EH (cell line): ENCODE data around the gene TRIM21.
A peak's percentile ranks its signal among the peaks of the same experiment; 100 is the strongest.
"Not testable (repeated sequence)": the region's sequence is repeated elsewhere in the genome, so short reads cannot be mapped to it uniquely, and the experiment has no call there.

Experiments
- DNase-seq: peaks from one replicate; pipeline ENCODE4 v3.0.0-alpha.2; 2015; ENCODE audit warnings: low read depth

Gene TRIM21

DNA sequence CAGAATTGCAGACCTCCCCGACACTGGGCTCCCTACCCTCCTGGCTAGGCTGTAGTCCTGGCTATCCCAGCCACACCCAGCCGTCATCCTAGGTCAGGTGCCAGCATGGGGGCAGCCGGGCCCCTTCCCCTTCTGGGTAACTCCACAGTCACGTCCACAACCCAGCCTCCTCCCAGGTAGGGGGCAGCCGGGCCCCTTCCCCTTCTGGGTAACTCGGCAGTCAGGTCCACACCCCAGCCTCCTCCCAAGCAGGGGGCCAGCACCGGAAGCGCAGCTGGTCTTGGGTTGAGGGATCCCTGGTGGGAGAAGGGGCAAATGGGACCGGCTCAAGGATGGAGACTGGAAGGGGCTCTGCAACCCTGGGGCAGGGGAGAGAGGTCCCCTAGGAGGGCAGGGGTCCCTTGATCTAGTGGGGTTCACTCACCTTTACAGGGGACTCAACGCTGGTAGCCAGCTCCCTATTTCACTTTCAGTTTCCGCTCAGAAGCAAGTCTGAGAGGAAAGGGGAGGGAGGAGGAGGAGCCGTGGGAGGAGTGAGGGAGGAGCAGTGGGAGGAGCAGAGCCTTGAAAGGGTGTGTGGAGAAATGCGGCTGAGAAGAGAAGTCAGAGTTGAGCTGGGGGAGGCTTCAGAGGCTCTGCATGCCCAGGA, at the start of gene TRIM21:
TSS of gene TRIM21 (minus strand) at position 494 of the 649 bp plus-strand sequence. CDS start 3,293 bp downstream, outside the sequence.
- DNase-seq, result peak; percentile 89

GRCh38 chr11:4441515-4441914, 48.0 kb upstream of the TRIM21 start:
- DNase-seq, result no peak

GRCh38 chr11:4436411-4436810, 42.9 kb upstream of the TRIM21 start:
- no peak for DNase-seq

DNA sequence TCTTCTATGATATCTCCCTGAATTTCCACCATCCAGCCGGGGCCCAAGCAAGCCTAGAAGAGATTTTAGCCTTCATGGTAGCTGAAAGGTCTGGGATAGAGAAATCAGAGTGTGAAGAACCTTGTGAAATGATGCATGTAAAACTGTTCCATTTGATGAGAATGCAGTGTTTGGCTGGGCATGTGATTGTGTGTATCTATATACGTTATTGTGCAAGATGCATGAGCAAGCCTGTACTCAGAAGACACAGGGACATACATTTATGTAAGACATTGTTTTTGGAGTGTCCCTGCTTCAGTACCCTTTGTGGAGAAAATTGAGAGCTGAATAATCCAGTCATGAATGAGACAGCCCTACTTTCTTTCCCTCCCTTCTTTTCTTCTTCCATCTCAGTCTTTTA, 40.4 kb upstream of the TRIM21 start:
- no peak for DNase-seq

- no peak for DNase-seq
Measured at GRCh38 chr11:4430051-4430450, 36.5 kb upstream of the TRIM21 start.

- DNase-seq, result no peak
Measured at GRCh38 chr11:4418403-4418802, 24.9 kb upstream of the TRIM21 start.

DNA sequence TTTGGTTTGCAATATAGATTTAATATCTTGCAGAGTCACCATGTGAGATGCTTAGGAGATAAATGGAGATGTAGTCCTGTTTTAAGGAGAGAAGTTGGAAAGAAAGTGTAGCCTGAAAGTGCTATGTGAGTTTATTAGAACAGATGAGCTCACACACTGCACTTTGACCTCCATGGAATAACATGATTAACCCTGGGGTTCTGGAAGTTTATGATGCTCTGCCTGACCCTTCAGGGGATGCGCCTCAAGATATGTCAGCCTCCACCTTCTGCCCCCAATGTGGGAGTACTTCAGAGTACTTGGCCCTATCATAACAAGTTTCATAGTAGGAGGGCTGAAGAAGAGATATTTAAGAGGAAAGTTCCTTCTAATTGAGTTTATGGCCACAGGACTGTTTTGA, 23.3 kb upstream of the TRIM21 start:
- no peak for DNase-seq

- DNase-seq, result no peak
Measured at GRCh38 chr11:4416306-4416705, 22.8 kb upstream of the TRIM21 start.

DNA sequence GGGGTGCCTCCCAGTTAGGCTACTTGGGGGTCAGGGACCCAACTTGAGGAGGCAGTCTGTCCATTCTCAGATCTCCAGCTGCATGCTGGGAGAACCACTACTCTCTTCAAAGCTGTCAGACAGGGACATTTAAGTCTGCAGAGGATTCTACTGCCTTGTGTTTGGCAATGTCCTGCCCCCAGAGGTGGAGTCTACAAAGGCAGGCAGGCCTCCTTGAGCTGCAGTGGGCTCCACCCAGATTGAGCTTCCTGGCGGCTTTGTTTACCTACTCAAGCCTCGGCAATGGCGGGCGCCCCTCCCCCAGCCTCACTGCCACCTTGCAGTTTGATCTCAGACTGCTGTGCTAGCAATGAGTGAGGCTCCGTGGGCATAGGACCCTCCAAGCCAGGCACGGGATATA, 12.7 kb upstream of the TRIM21 start:
- DNase-seq, result not testable (repeated sequence)

DNA sequence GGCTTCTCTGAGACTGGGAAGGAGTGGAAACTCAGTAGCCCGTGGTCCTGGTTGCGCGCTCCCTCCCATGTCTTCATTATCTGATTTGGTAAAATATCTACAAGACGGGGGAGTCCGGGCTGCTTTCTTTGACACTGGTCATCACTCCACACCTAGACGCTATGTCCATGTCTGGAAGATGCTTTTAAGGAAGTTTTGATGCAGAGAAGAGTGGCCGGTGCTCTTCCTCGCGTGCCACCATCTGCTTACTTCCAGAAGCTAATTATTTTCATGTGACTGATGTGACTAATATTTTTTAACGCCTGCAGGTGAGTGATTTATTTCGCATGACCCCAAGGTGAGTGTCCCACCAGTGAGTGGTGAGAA, 339 bp upstream of the TRIM21 start:
- no peak for DNase-seq

GRCh38 chr11:4388221-4388620, 5.3 kb downstream of the TRIM21 start:
- DNase-seq, result no peak

DNA sequence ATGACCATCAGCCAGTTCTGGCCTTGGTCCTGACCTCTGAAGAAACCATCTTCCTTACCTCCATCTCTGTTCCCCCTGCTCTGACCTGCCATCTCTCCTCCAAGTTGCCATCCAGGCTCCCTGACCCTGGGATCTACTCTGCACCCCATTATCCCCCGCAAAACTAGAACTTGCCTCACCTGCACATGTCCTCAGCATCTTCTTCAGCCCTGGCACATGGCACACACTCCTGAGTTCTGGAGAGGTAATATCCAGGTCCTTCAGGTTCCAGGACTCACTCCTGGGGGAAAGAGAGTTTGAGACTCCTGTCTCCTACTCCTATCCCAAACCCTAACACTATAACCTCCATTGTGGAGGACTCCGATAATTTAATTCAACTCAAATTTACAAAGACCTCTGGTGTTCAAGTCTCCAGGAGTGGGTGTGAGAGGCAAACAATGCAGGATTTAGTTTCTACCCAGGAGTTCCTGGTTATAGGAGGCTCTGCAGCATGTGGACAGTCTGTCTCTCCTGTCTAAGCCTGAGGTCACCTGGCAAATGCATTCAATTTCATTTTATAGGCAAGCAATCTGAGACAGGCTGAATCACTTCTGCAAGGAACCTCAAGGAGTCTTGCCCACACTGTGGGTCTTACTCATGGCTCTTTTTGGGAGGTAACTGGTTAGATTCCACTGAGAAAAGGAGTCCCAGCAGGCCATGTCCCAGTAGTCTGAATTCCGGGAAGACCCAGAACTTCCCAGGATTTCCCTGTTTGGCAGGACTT, 7.3 kb downstream of the TRIM21 start:
- no peak for DNase-seq

DNA sequence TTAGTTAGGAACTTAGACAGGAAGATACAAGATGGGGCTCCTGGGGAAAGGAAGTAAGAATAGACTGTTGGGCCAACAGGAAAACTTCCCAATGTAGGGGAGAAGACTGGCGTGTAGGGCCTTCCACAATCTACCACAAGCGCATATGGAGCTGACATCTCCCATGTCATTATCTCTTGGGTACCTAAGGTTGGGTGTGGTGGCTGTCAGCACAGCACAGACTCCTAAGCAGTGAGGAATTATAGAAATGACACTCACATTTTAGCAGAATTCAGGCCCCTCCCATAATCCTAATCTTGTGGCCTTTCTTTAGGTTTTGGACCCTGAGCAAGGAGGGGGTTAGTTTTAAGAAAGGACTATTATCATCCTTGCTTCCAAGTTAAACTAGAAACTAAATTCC, 11.6 kb downstream of the TRIM21 start:
- DNase-seq, result no peak

- no peak for DNase-seq
Measured at GRCh38 chr11:4375431-4376140, 17.9 kb downstream of the TRIM21 start.

DNA sequence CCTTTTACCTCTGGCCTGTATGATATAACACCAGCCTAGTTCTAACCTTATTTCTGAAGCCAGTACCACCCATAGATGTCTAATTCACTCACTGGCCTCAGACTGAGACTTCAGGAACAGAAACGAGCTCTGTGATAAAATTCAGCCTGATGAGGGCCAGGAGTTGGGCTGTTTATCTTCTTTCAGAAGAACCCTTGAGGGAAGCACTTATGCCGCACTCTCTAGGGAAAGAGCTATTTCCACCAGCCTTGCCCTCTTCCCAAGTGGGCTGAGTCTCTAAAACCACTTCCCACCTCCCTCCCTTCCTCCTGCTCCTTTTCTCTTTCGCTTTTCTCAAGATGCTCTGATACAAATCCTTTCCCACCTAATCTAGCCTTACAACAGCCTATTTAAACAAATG, 23.3 kb downstream of the TRIM21 start:
- DNase-seq, result no peak

- no peak for DNase-seq
Measured at GRCh38 chr11:4368286-4368685, 25.2 kb downstream of the TRIM21 start, which contains the start of gene OR52B4. OR52B4 (minus strand) TSS chr11:4368386; CDS start chr11:4368295, 91 bp downstream.

GRCh38 chr11:4348142-4348541, 45.4 kb downstream of the TRIM21 start:
- DNase-seq, result not testable (repeated sequence)

DNA sequence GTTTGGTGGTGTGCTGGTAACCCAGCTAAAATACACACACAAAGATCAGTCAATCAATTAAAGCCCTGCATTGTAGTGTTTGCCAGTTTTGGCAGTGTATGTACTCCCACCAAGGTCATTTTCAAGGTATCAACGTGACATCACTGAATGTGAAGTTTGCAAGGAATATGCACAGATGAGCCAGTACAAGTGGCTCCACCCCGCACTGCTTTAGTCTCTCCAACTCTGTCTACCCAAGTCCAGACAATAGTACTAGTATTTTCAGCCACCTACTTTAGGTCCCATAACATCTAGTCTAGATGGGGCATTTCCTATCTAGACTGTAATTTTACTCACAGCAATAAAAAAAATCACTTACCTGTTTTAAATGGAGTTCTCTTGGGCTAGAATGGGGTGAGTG, 48.1 kb downstream of the TRIM21 start:
- not testable (repeated sequence) for DNase-seq
